Thyroid gland (tissue), 4 donors: ENCODE data around the gene FZR1.

ENCODE experiments used
- CTCF ChIP-seq, 6 experiments: fragments of 200-600 bp in 3 of 6; fragments of 450-650 bp in 3 of 6; sonication (generic) in 3 of 6; IDR thresholded peaks; one replicate each; pipeline ENCODE4 v1.5.1; 2016 to 2019; ENCODE audit warnings: antibody characterized with exemption in 6 of 6, mild to moderate bottlenecking in 2 of 6, inconsistent platforms in 1 of 6, moderate library complexity in 1 of 6
- POLR2A ChIP-seq, 2 donors: fragments of 450-650 bp; IDR thresholded peaks; one replicate each; pipeline ENCODE4 v1.6.1; 2017; ENCODE audit warnings: antibody characterized with exemption in 2 of 2, mild to moderate bottlenecking in 2 of 2, moderate library complexity in 1 of 2

- TF ChIP-seq CTCF (IDR thresholded peaks at IDR 0.05) (no peak), POLR2A (IDR thresholded peaks at IDR 0.05) (no peak)
These were observed 79.4 kb downstream of the FZR1 start, which contains the start of gene GIPC3 for GRCh38 chr19:3585301-3586126.
